Hepatocyte (in vitro differentiated cells): Measurements from ENCODE around the gene PCNX4. TPM values are rescaled to one million over a fixed set of nuclear protein-coding genes. Genes with fewer than 3 reads are reported as not detected.

Source experiments
- DNase-seq: peaks from one replicate; pipeline ENCODE4 v3.0.0-alpha.2; 2016; ENCODE audit warnings: low spot score
- H2AFZ ChIP-seq: fragments of 200-600 bp; sonication (generic); 2 replicates; pipeline ENCODE4 v1.6.0; 2016; ENCODE audit warnings: antibody characterized with exemption, mild to moderate bottlenecking
- H3K27ac ChIP-seq: fragments of 200-600 bp; sonication (generic); 2 replicates; pipeline ENCODE4 v1.5.1; 2016; ENCODE audit warnings: mild to moderate bottlenecking
- H3K27me3 ChIP-seq: fragments of 200-600 bp; sonication (generic); 2 replicates; pipeline ENCODE4 v1.6.1; 2016
- H3K36me3 ChIP-seq: fragments of 200-600 bp; sonication (generic); replicated peaks from 2 replicates; pipeline ENCODE4 v1.5.1; 2016; ENCODE audit warnings: low read depth; ENCODE audit not compliant: insufficient read depth
- H3K4me1 ChIP-seq: fragments of 200-600 bp; sonication (generic); 2 replicates; pipeline ENCODE4 v1.5.1; 2016; ENCODE audit warnings: mild to moderate bottlenecking, moderate library complexity; ENCODE audit not compliant: insufficient read depth
- H3K4me2 ChIP-seq: fragments of 200-600 bp; sonication (generic); 2 replicates; pipeline ENCODE4 v1.6.0; 2016
- H3K4me3 ChIP-seq: fragments of 200-600 bp; sonication (generic); 2 replicates; pipeline ENCODE4 v1.5.1; 2016; ENCODE audit warnings: mild to moderate bottlenecking
- H3K79me2 ChIP-seq: fragments of 200-600 bp; sonication (generic); 2 replicates; pipeline ENCODE4 v1.6.0; 2017; ENCODE audit warnings: mild to moderate bottlenecking
- H3K9me2 ChIP-seq: fragments of 200-600 bp; sonication (generic); replicated peaks from 2 replicates; pipeline ENCODE4 v1.6.0; 2017; ENCODE audit warnings: mild to moderate bottlenecking; ENCODE audit not compliant: insufficient read depth
- H3K9me3 ChIP-seq: fragments of 200-600 bp; sonication (generic); 2 replicates; pipeline ENCODE4 v1.5.1; 2016; ENCODE audit warnings: low read depth, mild to moderate bottlenecking
- H4K20me1 ChIP-seq: fragments of 200-600 bp; sonication (generic); 2 replicates; pipeline ENCODE4 v1.6.0; 2016; ENCODE audit warnings: mild to moderate bottlenecking; ENCODE audit not compliant: insufficient read depth, poor library complexity, severe bottlenecking
- CTCF ChIP-seq: fragments of 200-600 bp; sonication (generic); IDR thresholded peaks from 2 replicates; pipeline ENCODE4 v1.5.1; 2016; ENCODE audit warnings: antibody characterized with exemption, mild to moderate bottlenecking; ENCODE audit not compliant: poor library complexity
- EZH2 ChIP-seq: fragments of 200-600 bp; sonication (generic); IDR thresholded peaks from 2 replicates; pipeline ENCODE4 v1.6.1; 2016; ENCODE audit warnings: antibody characterized with exemption, mild to moderate bottlenecking, borderline replicate concordance
- EZH2phosphoT487 ChIP-seq: fragments of 200-600 bp; sonication (generic); IDR thresholded peaks from one replicate; pipeline ENCODE4 v1.6.1; 2018; ENCODE audit warnings: antibody characterized with exemption, mild to moderate bottlenecking, low read depth, moderate library complexity; ENCODE audit not compliant: unreplicated experiment, severe bottlenecking
- WGBS: methylation state at CpG from one replicate; pipeline ENCODE4 v1.1.6; 2016; ENCODE audit warnings: low lambda C conversion rate; ENCODE audit errors: missing lambda C conversion rate; 5-methylcytosine and 5-hydroxymethylcytosine counted together
- polyA plus RNA-seq: library from polyadenylated mRNA; unstranded; fragments of >200 nt; fragmentation: Nextera tagmentation; extraction: Ambion mirVana; gene quantifications from 2 replicates; pipeline ENCODE4 v1.2.1, GENCODE V29; 2016
- total RNA-seq: library from RNA; depleted of rRNA; stranded (reverse); fragments of >200 nt; gene quantifications from 2 replicates; pipeline ENCODE4 v1.2.3, GENCODE V29; 2014

Gene PCNX4
- total and polyA plus RNA-seq, 2 experiments from 2014 or later: 28.8 to 60.0 TPM

GRCh38 chr14:60160422-60160821 is 68.7 kb downstream of the PCNX4 start:
- TF ChIP-seq CTCF (no peak), EZH2phosphoT487 (no peak), EZH2 (no peak)
- no peak overlapping the region for H3K27ac ChIP-seq
- no peak overlapping the region for H3K4me2 ChIP-seq
- H4K20me1 ChIP-seq: peaks cover 12% of the 10 kb centered on the region
- H3K27me3 ChIP-seq: no peaks in the 10 kb centered on the region
- no peaks in the 10 kb centered on the region for H3K4me1 ChIP-seq
- no peak for DNase-seq
- no peak overlapping the region for H3K4me3 ChIP-seq
- H2AFZ ChIP-seq: no peak overlapping the region
- no peaks in the 10 kb centered on the region for H3K9me3 ChIP-seq
- no peaks in the 10 kb centered on the region for H3K36me3 ChIP-seq
- H3K79me2 ChIP-seq: peaks cover 82% of the 10 kb centered on the region
- no peaks in the 10 kb centered on the region for H3K9me2 ChIP-seq
- 95% methylated on average over 7 of the region's 7 CpGs for WGBS

GRCh38 chr14:60161196-60162107 is 69.7 kb downstream of the PCNX4 start:
- no peak overlapping the region for H3K4me2 ChIP-seq
- no peaks in the 10 kb centered on the region for H3K9me3 ChIP-seq
- H3K9me2 ChIP-seq: no peaks in the 10 kb centered on the region
- no peak overlapping the region for H2AFZ ChIP-seq
- TF ChIP-seq CTCF (no peak), EZH2phosphoT487 (no peak), EZH2 (no peak)
- no peak overlapping the region for H3K4me3 ChIP-seq
- WGBS: 56% methylated on average over 2 of the region's 2 CpGs
- no peaks in the 10 kb centered on the region for H3K27me3 ChIP-seq
- no peaks in the 10 kb centered on the region for H3K36me3 ChIP-seq
- H3K4me1 ChIP-seq: peaks cover 7% of the 10 kb centered on the region
- peaks cover 76% of the 10 kb centered on the region for H3K79me2 ChIP-seq
- peaks cover 12% of the 10 kb centered on the region for H4K20me1 ChIP-seq
- peak overlapping the region; percentile 16 for H3K27ac ChIP-seq
- DNase-seq: no peak

- H3K4me1 ChIP-seq: peaks cover 7% of the 10 kb centered on the region
- no peak for DNase-seq
- WGBS: 48% methylated on average over 6 of the region's 6 CpGs
These were observed 72.0 kb downstream of the PCNX4 start for GRCh38 chr14:60163693-60164092.

More at GRCh38 chr14:60163693-60164092, 72.0 kb downstream of the PCNX4 start:
- Histone ChIP-seq H3K36me3 (no peaks in the 10 kb centered on the region), H3K9me3 (no peaks in the 10 kb centered on the region), H3K4me2 (peak overlapping the region; percentile 79), H4K20me1 (no peaks in the 10 kb centered on the region), H3K9me2 (no peaks in the 10 kb centered on the region), H3K27me3 (no peaks in the 10 kb centered on the region), H3K4me3 (peak overlapping the region; percentile 94), H3K27ac (no peak overlapping the region), H2AFZ (peak overlapping the region; percentile 69), H3K79me2 (peaks cover 55% of the 10 kb centered on the region)
- TF ChIP-seq EZH2phosphoT487 (no peak), CTCF (no peak), EZH2 (no peak)
